ENCODE data around the gene MAPK6.
"Not testable (repeated sequence)": the region's sequence is repeated elsewhere in the genome, so short reads cannot be mapped to it uniquely, and the experiment has no call there.

MAPK6 gene

DNA sequence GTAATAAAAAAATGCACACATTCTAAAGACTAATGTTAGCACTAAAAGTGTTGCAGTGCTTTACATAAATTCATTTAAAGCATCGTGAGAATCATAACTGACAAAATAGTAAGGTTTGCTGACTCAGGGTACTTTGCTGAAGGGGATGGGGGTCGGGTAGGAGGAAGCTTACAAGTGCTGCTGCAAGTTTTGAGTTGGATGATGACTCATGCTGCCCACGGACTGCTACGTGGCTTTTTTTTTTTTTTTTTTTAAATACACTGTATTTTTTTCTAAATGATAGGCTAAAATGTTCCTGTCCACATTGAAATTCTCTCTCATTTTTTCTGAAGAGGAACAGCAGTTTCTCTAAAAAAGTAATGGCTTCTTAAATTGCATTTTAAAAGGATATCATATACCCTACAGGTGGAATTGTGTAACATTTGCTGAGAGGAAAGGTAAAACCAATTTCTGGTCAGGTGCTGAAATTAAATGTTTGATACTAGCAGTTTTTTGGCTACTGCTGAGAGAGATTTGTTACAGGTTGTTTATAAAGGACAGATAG lies 2.2 kb downstream of the MAPK6 start:
- H3K4me1 Mint-ChIP-seq = peaks cover 48% of the 10 kb centered on the region
- no peaks in the 10 kb centered on the region for H3K9me3 Mint-ChIP-seq
- no peaks in the 10 kb centered on the region for H3K27me3 Mint-ChIP-seq
- H3K27ac Mint-ChIP-seq = peak overlapping the region; percentile 100
- H3K4me3 Mint-ChIP-seq = peak overlapping the region; percentile 91
- peaks cover 5% of the 10 kb centered on the region for H3K36me3 Mint-ChIP-seq
- no peak for ATAC-seq

GRCh38 chr15:52021892-52022540 lies 3.0 kb downstream of the MAPK6 start:
- ATAC-seq = no peak
- Mint-ChIP-seq H3K27ac (no peak overlapping the region), H3K27me3 (no peaks in the 10 kb centered on the region), H3K36me3 (peaks cover 5% of the 10 kb centered on the region), H3K9me3 (no peaks in the 10 kb centered on the region), H3K4me3 (peak overlapping the region; percentile 23), H3K4me1 (peaks cover 54% of the 10 kb centered on the region)

DNA sequence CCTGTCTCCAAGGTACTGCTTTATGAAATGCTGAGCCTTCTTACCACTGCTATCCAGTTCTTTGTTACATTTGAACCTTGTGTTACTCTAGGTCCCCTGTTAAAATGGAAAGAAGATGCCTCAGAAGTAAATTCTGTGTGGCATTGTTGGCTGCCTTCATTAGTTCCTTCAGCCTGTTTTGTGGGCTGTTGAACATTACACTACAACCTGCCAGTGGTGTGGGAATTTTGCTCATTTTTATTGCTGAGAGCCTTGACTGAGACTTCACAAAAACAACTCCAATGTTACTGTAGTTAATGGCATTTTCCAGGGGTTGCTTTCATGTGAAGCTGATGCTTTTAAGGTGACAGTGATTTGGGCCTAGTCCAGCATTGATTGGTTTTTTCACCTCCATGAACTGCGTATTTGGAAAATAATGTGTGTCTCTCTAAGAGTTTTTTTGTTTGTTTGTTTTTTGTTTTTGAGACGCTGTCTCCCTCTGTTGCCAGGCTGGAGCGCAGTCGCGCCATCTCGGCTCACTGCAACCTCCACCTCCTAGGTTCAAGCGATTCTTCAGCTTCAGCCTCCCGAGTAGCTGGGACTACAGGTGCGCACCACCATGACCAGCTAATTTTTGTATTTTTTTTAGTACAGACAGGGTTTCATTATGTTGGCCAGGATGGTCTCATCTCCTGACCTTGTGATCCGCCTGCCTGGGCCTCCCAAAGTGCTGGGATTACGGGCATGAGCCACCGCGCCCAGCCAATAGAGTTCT lies 4.3 kb downstream of the MAPK6 start:
- Mint-ChIP-seq H3K4me1 (peaks cover 55% of the 10 kb centered on the region), H3K4me3 (no peak overlapping the region), H3K27ac (no peak overlapping the region), H3K36me3 (peaks cover 6% of the 10 kb centered on the region), H3K27me3 (no peaks in the 10 kb centered on the region), H3K9me3 (no peaks in the 10 kb centered on the region)
- no peak for ATAC-seq

GRCh38 chr15:52028431-52029093 lies 9.5 kb downstream of the MAPK6 start:
- ATAC-seq = no peak
- H3K27me3 Mint-ChIP-seq = no peaks in the 10 kb centered on the region
- peaks cover 31% of the 10 kb centered on the region for H3K36me3 Mint-ChIP-seq
- no peaks in the 10 kb centered on the region for H3K9me3 Mint-ChIP-seq
- H3K27ac Mint-ChIP-seq = peak overlapping the region; percentile 3
- H3K4me1 Mint-ChIP-seq = peaks cover 39% of the 10 kb centered on the region
- H3K4me3 Mint-ChIP-seq = no peak overlapping the region

GRCh38 chr15:52030010-52030409 lies 11.0 kb downstream of the MAPK6 start:
- no peak for ATAC-seq
- peaks cover 43% of the 10 kb centered on the region for H3K4me1 Mint-ChIP-seq
- H3K27ac Mint-ChIP-seq = no peak overlapping the region
- peaks cover 6% of the 10 kb centered on the region for H3K9me3 Mint-ChIP-seq
- no peaks in the 10 kb centered on the region for H3K27me3 Mint-ChIP-seq
- H3K36me3 Mint-ChIP-seq = peaks cover 44% of the 10 kb centered on the region
- no peak overlapping the region for H3K4me3 Mint-ChIP-seq

- no peak for ATAC-seq
- no peak overlapping the region for H3K27ac Mint-ChIP-seq
- peaks cover 6% of the 10 kb centered on the region for H3K9me3 Mint-ChIP-seq
- no peak overlapping the region for H3K4me3 Mint-ChIP-seq
- no peaks in the 10 kb centered on the region for H3K27me3 Mint-ChIP-seq
- H3K4me1 Mint-ChIP-seq = peaks cover 40% of the 10 kb centered on the region
- H3K36me3 Mint-ChIP-seq = peaks cover 46% of the 10 kb centered on the region
Measured at GRCh38 chr15:52031556-52031955, 12.5 kb downstream of the MAPK6 start.

DNA sequence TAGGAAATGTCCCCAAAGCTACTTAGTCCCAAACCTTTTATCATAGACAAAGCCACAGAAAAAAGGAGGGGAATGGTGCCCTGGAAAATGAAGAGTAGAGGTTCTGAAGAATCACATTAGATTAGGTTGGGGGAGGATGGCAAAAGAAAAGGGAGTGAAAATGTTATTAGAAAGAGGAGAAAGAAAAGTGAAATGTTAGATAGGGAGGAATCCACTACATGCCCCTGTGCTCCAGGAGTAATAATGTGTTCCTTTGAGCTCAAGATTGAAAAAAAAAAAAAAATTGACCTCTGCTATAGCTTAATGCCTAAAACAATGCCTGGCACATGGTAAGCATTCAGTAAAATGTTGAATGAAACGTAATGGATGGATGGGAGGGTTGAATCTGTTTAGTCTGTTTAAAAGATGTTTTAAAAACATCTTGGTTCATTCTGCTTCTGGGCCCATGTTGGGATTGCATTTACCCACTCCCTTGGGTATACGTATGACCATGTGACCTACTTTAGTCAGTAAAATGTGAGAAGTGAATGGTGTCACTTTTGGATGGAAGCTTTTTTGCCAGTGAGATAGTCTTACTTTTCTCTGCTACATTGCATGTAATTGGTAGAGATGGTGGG lies 19.0 kb downstream of the MAPK6 start:
- H3K36me3 Mint-ChIP-seq = peaks cover 40% of the 10 kb centered on the region
- peaks cover 6% of the 10 kb centered on the region for H3K9me3 Mint-ChIP-seq
- H3K4me3 Mint-ChIP-seq = no peak overlapping the region
- no peaks in the 10 kb centered on the region for H3K27me3 Mint-ChIP-seq
- no peak overlapping the region for H3K27ac Mint-ChIP-seq
- H3K4me1 Mint-ChIP-seq = peaks cover 53% of the 10 kb centered on the region
- no peak for ATAC-seq

GRCh38 chr15:52039925-52040781 lies 21.1 kb downstream of the MAPK6 start:
- peaks cover 19% of the 10 kb centered on the region for H3K36me3 Mint-ChIP-seq
- H3K4me1 Mint-ChIP-seq = peaks cover 51% of the 10 kb centered on the region
- no peak for ATAC-seq
- no peaks in the 10 kb centered on the region for H3K9me3 Mint-ChIP-seq
- H3K27me3 Mint-ChIP-seq = no peaks in the 10 kb centered on the region
- no peak overlapping the region for H3K4me3 Mint-ChIP-seq
- H3K27ac Mint-ChIP-seq = peak overlapping the region; percentile 65

DNA sequence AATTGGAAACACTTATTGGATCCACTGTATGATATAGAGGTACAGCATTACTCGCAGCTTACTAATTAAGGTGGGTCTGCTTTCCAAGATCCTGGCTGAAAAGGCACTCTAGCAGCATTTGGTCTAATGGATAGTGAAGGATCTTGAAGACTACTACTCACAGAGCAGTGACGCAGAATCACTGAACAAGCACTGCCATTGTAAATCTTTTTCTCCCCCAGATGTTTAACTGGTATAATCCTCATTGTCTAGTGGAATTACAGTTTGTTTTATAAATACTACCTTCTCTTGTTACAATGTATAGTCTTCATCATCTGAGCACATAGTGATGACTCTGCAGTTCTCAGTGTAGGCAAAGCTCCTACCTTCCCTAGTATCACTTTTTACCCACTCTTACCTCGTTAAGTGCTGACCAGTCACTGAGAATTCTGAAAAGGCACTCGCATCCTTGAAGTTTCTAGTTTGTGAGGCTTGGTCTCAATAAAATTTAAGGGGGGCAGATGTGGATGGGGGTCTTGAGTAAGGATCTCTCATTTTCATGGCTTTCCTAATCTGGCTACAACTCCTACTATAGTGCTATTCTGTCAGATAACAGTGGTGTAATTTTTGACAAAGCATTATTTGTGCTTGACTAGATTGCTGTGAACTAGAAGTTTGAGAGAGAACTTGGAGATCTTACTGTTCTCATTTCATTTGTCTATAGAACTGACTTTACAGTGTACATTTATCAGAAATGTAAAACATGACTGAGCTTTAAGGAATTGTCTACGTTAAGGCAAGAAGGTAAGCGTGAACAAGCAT lies 23.2 kb downstream of the MAPK6 start:
- H3K4me1 Mint-ChIP-seq = peaks cover 60% of the 10 kb centered on the region
- no peak overlapping the region for H3K27ac Mint-ChIP-seq
- no peak overlapping the region for H3K4me3 Mint-ChIP-seq
- ATAC-seq = no peak
- H3K36me3 Mint-ChIP-seq = peaks cover 25% of the 10 kb centered on the region
- H3K9me3 Mint-ChIP-seq = no peaks in the 10 kb centered on the region
- no peaks in the 10 kb centered on the region for H3K27me3 Mint-ChIP-seq

GRCh38 chr15:52045795-52046298 lies 26.8 kb downstream of the MAPK6 start:
- not testable (repeated sequence) for H3K27me3 Mint-ChIP-seq, ATAC-seq, H3K9me3 Mint-ChIP-seq
- peaks cover 36% of the 10 kb centered on the region for H3K4me1 Mint-ChIP-seq
- peak overlapping the region; percentile 78 for H3K27ac Mint-ChIP-seq
- peaks cover 33% of the 10 kb centered on the region for H3K36me3 Mint-ChIP-seq
- H3K4me3 Mint-ChIP-seq = peak overlapping the region; percentile 19

DNA sequence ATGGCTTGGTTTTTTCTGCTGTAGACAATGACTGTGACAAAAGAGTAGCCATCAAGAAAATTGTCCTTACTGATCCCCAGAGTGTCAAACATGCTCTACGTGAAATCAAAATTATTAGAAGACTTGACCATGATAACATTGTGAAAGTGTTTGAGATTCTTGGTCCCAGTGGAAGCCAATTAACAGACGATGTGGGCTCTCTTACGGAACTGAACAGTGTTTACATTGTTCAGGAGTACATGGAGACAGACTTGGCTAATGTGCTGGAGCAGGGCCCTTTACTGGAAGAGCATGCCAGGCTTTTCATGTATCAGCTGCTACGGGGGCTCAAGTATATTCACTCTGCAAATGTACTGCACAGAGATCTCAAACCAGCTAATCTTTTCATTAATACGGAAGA lies 27.5 kb downstream of the MAPK6 start:
- Mint-ChIP-seq H3K27ac (peak overlapping the region; percentile 78), H3K4me1 (peaks cover 35% of the 10 kb centered on the region), H3K36me3 (peaks cover 28% of the 10 kb centered on the region)
- not testable (repeated sequence) for H3K27me3 Mint-ChIP-seq, ATAC-seq, H3K4me3 Mint-ChIP-seq, H3K9me3 Mint-ChIP-seq

GRCh38 chr15:52050416-52050815 lies 31.4 kb downstream of the MAPK6 start:
- ATAC-seq = no peak
- no peaks in the 10 kb centered on the region for H3K27me3 Mint-ChIP-seq

GRCh38 chr15:52052066-52052935 lies 33.3 kb downstream of the MAPK6 start:
- Mint-ChIP-seq H3K4me1 (no peaks in the 10 kb centered on the region), H3K36me3 (peaks cover 31% of the 10 kb centered on the region), H3K27ac (no peak overlapping the region), H3K4me3 (no peak overlapping the region), H3K9me3 (no peaks in the 10 kb centered on the region), H3K27me3 (no peaks in the 10 kb centered on the region)
- ATAC-seq = no peak

More at GRCh38 chr15:52050416-52050815, 31.4 kb downstream of the MAPK6 start:
- Mint-ChIP-seq H3K9me3 (no peaks in the 10 kb centered on the region), H3K27ac (no peak overlapping the region), H3K4me1 (peaks cover 11% of the 10 kb centered on the region), H3K36me3 (peaks cover 37% of the 10 kb centered on the region), H3K4me3 (no peak overlapping the region)

Data from stimulated activated memory B cell treated with anti-CD40 and anti-IgM and Interleukin-4, amounts not matched to agents 10 μg/mL and 1 μg/mL and 100 μg/mL, for 72 hours (primary cell).